Activated CD4-positive, alpha-beta T cell treated with anti-CD3 and anti-CD28 coated beads, Interleukin-2, amount 10 ng/mL, durations not matched to agents 24 days and 14 days (primary cell): ENCODE data around the gene RNGTT. TPM values are rescaled to one million over a fixed set of nuclear protein-coding genes. Genes with fewer than 3 reads are reported as not detected.

Experiments used
- DNase-seq: peaks from one replicate; pipeline ENCODE4 v3.0.0; 2022
- H3K27ac Mint-ChIP-seq: one replicate; pipeline ENCODE4 v1.8.0; 2022; ENCODE audit warnings: mild to moderate bottlenecking, mixed read lengths
- H3K27me3 Mint-ChIP-seq: one replicate; pipeline ENCODE4 v1.8.0; 2022; ENCODE audit warnings: mixed read lengths
- H3K36me3 Mint-ChIP-seq: one replicate; pipeline ENCODE4 v1.8.0; 2022; ENCODE audit warnings: low read depth, mild to moderate bottlenecking, mixed read lengths
- H3K4me1 Mint-ChIP-seq: one replicate; pipeline ENCODE4 v1.8.0; 2021; ENCODE audit warnings: mixed read lengths
- H3K4me3 Mint-ChIP-seq: one replicate; pipeline ENCODE4 v1.8.0; 2022; ENCODE audit warnings: mild to moderate bottlenecking, moderate library complexity, mixed read lengths
- H3K9me3 Mint-ChIP-seq: one replicate; pipeline ENCODE4 v1.8.0; 2021; ENCODE audit warnings: mixed read lengths
- intact Hi-C: fragments of 100-400 bp; cut with micrococcal nuclease; formaldehyde crosslinking; loops from one replicate; pipeline ENCODE4 v1.15.1; 2023
- total RNA-seq: library from RNA; stranded (reverse); gene quantifications from 2 replicates; pipeline ENCODE4 v1.2.3, GENCODE V29; 2022

RNGTT gene
- total RNA-seq, 1 donor from 2014 or later = 25.9 TPM

- Mint-ChIP-seq H3K4me1 (peaks cover 6% of the 10 kb centered on the region), H3K4me3 (no peak overlapping the region), H3K9me3 (peaks cover 31% of the 10 kb centered on the region), H3K27me3 (no peaks in the 10 kb centered on the region), H3K36me3 (peaks cover 21% of the 10 kb centered on the region), H3K27ac (no peak overlapping the region)
- no peak for DNase-seq
- intact Hi-C loops = no loop called here
Measured at GRCh38 chr6:88665131-88665530, 298.3 kb downstream of the RNGTT start.

- DNase-seq = no peak
- H3K27ac Mint-ChIP-seq = no peak overlapping the region
- no peak overlapping the region for H3K4me3 Mint-ChIP-seq
- intact Hi-C loops = no loop called here
- peaks cover 26% of the 10 kb centered on the region for H3K36me3 Mint-ChIP-seq
- no peaks in the 10 kb centered on the region for H3K27me3 Mint-ChIP-seq
- H3K9me3 Mint-ChIP-seq = peaks cover 34% of the 10 kb centered on the region
- H3K4me1 Mint-ChIP-seq = peaks cover 6% of the 10 kb centered on the region
Measured at GRCh38 chr6:88663801-88664200, 299.6 kb downstream of the RNGTT start.

DNA sequence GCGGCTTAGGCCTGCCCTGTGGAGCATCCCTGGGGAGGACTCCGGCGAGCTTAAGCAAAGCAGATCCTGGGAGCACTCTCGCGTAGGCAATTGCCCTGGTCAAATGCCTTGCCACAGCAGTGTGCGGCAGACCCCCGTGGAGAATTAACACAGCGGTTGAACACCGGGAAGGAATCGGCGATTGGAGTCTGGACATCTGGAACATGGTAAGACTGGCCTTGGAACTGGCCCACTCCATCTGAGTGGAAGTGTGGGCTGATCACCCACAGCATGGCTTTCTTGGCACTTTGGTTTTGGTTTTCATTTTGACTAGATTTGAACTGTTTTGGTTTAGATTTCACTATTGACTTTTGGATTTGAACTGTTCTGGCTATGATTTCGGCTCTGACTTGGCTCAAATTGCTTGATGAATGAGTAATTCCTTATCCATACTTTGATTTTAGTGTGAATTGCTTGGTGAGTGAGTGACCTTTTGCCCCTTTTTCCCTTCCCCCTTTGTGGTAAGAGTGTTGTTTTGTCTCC, 300.7 kb downstream of the RNGTT start:
- intact Hi-C loops = no loop called here
- H3K9me3 Mint-ChIP-seq = peaks cover 30% of the 10 kb centered on the region
- peak overlapping the region; percentile 38 for H3K27ac Mint-ChIP-seq

GRCh38 chr6:88662163-88662580, 301.2 kb downstream of the RNGTT start:
- intact Hi-C loops = no loop called here
- peaks cover 30% of the 10 kb centered on the region for H3K9me3 Mint-ChIP-seq
- peaks cover 21% of the 10 kb centered on the region for H3K36me3 Mint-ChIP-seq
- peaks cover 6% of the 10 kb centered on the region for H3K4me1 Mint-ChIP-seq
- no peaks in the 10 kb centered on the region for H3K27me3 Mint-ChIP-seq
- DNase-seq = no peak
- no peak overlapping the region for H3K4me3 Mint-ChIP-seq
- no peak overlapping the region for H3K27ac Mint-ChIP-seq

More for the DNA sequence above, 300.7 kb downstream of the RNGTT start:
- H3K36me3 Mint-ChIP-seq = peaks cover 26% of the 10 kb centered on the region
- H3K4me1 Mint-ChIP-seq = peaks cover 6% of the 10 kb centered on the region
- H3K27me3 Mint-ChIP-seq = no peaks in the 10 kb centered on the region
- no peak for DNase-seq
- no peak overlapping the region for H3K4me3 Mint-ChIP-seq

DNA sequence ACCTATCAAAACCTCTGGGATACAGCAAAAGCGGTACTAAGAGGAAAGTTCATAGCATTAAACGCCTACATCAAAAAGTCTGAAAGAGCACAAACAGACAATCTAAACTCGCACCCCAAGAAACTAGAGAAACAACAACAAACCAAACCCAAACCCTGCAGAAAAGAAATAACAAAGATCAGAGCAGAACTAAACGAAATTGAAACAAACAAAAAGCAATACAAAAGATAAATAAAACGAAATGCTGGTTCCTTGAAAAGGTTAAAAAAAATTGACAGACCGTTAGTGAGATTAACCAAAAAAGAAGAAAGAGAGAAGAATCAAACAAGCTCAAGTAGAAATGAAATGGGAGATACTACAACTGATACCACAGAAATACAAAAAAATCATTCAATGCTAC, 302.3 kb downstream of the RNGTT start:
- peaks cover 18% of the 10 kb centered on the region for H3K36me3 Mint-ChIP-seq
- DNase-seq = no peak
- H3K27ac Mint-ChIP-seq = no peak overlapping the region
- H3K27me3 Mint-ChIP-seq = no peaks in the 10 kb centered on the region
- peaks cover 30% of the 10 kb centered on the region for H3K9me3 Mint-ChIP-seq
- peaks cover 6% of the 10 kb centered on the region for H3K4me1 Mint-ChIP-seq
- H3K4me3 Mint-ChIP-seq = no peak overlapping the region
- intact Hi-C loops = no loop called here

DNA sequence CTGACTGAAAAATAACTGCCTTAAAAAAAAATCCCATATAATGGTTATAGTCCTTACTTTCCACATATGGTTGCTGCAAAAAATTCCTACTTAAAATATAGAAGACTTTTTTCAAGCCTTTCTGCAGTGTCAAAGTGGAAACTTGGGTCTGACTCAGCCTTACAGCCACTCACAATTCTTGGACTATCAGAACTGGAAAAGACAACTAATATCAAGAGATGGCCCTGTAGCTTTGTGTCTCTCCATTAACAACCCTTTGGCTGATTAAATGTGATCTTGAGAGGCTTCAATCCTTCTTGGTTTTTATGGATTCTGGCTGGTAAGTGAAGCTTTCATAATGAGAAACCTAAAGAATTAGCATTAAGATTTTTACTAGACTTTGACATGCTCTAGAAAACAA, 307.8 kb downstream of the RNGTT start:
- no peak overlapping the region for H3K27ac Mint-ChIP-seq
- no peaks in the 10 kb centered on the region for H3K4me1 Mint-ChIP-seq
- no peak for DNase-seq
- no peaks in the 10 kb centered on the region for H3K27me3 Mint-ChIP-seq
- intact Hi-C loops = no loop called here
- no peak overlapping the region for H3K4me3 Mint-ChIP-seq
- peaks cover 5% of the 10 kb centered on the region for H3K36me3 Mint-ChIP-seq
- peaks cover 9% of the 10 kb centered on the region for H3K9me3 Mint-ChIP-seq

DNA sequence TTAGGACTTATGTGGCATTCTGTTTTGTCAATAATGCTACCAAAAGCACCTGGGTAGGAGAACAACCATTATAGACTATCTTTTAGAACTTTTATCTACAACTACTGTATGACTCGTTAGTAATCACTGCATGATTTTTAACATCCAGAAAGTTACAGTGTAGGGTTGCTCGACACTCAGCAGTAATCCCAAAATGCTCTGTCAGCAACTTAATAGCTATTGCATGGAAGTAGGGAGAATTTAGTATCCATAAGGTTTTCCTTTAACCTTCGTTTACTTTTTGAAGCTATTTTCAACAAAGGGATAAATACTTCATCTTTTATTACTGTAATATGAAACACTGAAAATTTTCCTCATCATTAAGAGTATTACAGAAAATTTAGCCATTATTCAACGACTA, 309.5 kb downstream of the RNGTT start:
- Mint-ChIP-seq H3K4me3 (no peak overlapping the region), H3K36me3 (peaks cover under 1% of the 10 kb centered on the region), H3K9me3 (no peaks in the 10 kb centered on the region), H3K27me3 (no peaks in the 10 kb centered on the region), H3K4me1 (no peaks in the 10 kb centered on the region), H3K27ac (no peak overlapping the region)
- intact Hi-C loops = no loop called here
- DNase-seq = no peak

DNA sequence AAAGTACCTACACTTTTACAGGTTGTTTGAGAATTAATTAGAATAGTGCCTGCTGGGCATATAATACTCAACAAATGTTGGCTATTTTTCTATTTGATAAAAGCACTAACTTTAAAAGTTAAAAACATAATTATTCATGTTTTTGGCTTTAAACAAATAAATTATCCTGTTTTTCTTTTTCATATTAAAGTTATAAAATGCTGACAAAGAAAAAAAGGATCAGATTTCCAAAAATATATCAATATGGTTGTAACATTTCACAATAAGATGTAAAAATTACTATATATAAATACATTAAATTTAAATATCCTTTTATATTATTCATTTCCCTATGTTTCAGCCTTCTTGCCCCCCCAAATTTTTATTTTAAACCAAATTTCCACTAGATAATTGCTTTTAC, 312.0 kb downstream of the RNGTT start:
- intact Hi-C loops = no loop called here
- H3K4me1 Mint-ChIP-seq = no peaks in the 10 kb centered on the region
- no peak overlapping the region for H3K27ac Mint-ChIP-seq
- H3K9me3 Mint-ChIP-seq = no peaks in the 10 kb centered on the region
- DNase-seq = no peak
- H3K36me3 Mint-ChIP-seq = no peaks in the 10 kb centered on the region
- no peaks in the 10 kb centered on the region for H3K27me3 Mint-ChIP-seq
- no peak overlapping the region for H3K4me3 Mint-ChIP-seq

DNA sequence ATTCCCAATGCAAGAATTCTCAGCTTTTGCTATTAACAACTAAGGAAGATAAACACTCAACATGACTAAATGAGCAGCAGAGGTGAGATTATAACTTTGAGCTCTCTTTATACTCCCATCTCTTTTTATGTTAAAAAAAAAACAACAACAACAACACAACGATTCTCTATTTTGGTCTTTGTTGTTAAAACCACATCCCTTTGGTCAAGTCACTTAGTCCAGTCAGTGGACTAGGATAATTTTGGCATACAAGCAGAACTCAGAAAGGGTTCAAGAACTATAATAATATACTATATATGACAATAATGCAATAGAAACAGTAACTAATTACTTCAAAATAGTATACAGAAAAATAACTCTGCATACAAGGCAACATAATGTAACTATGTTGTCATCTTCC, 312.4 kb downstream of the RNGTT start:
- Mint-ChIP-seq H3K36me3 (no peaks in the 10 kb centered on the region), H3K4me1 (no peaks in the 10 kb centered on the region), H3K27me3 (no peaks in the 10 kb centered on the region), H3K27ac (no peak overlapping the region), H3K9me3 (no peaks in the 10 kb centered on the region), H3K4me3 (no peak overlapping the region)
- DNase-seq = no peak
- intact Hi-C loops = no loop called here

- Mint-ChIP-seq H3K36me3 (no peaks in the 10 kb centered on the region), H3K27me3 (no peaks in the 10 kb centered on the region), H3K9me3 (no peaks in the 10 kb centered on the region), H3K4me3 (no peak overlapping the region), H3K27ac (no peak overlapping the region), H3K4me1 (no peaks in the 10 kb centered on the region)
- no peak for DNase-seq
- intact Hi-C loops = no loop called here
Measured at GRCh38 chr6:88650029-88650619, 313.3 kb downstream of the RNGTT start.

DNA sequence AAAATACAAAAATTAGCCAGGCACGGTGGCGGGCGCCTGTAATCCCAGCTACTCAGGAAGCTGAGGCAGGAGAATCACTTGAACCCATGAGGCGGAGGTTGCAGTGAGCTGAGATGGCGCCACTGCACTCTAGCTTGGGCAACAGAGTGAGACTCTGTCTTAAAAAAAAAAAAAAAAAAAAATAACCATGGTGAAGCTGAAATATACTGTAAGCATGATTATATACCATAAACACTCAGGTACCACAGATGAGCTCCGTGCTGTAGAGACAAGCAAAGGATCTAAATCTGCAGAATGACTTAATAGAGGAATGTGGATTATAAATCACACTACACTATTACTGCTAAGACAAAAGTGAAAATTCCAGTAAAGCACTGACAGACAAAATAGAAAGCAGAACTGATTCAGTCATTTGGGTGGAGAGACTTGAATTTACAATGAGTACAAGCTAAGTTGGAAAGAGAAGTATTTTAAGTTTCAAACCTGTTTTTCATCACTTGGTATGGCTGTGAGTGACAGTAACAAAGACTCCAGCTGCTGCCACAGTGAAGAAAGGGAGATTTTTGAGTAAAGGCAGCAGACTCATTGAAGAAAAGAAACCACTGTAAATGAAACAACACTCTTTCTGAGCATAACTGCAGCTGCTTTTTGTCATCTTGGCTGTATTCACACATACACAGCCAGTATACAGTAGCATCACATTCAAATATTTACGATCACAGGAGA, 322.1 kb downstream of the RNGTT start:
- intact Hi-C loops = no loop called here
- DNase-seq = no peak
- Mint-ChIP-seq H3K36me3 (no peaks in the 10 kb centered on the region), H3K27ac (no peak overlapping the region), H3K9me3 (no peaks in the 10 kb centered on the region), H3K4me3 (no peak overlapping the region), H3K27me3 (no peaks in the 10 kb centered on the region), H3K4me1 (no peaks in the 10 kb centered on the region)

- Mint-ChIP-seq H3K9me3 (no peaks in the 10 kb centered on the region), H3K4me1 (no peaks in the 10 kb centered on the region), H3K27me3 (no peaks in the 10 kb centered on the region), H3K36me3 (no peaks in the 10 kb centered on the region), H3K4me3 (no peak overlapping the region), H3K27ac (no peak overlapping the region)
- no peak for DNase-seq
- intact Hi-C loops = no loop called here
Measured at GRCh38 chr6:88637761-88638545, 325.5 kb downstream of the RNGTT start.

GRCh38 chr6:88636871-88637270, 326.5 kb downstream of the RNGTT start:
- Mint-ChIP-seq H3K27me3 (no peaks in the 10 kb centered on the region), H3K27ac (no peak overlapping the region), H3K9me3 (no peaks in the 10 kb centered on the region), H3K4me1 (no peaks in the 10 kb centered on the region), H3K4me3 (no peak overlapping the region), H3K36me3 (no peaks in the 10 kb centered on the region)
- intact Hi-C loops = no loop called here
- DNase-seq = no peak

GRCh38 chr6:88633782-88634181, 329.6 kb downstream of the RNGTT start:
- no peak for DNase-seq
- Mint-ChIP-seq H3K4me3 (no peak overlapping the region), H3K4me1 (no peaks in the 10 kb centered on the region), H3K36me3 (no peaks in the 10 kb centered on the region), H3K9me3 (no peaks in the 10 kb centered on the region), H3K27me3 (no peaks in the 10 kb centered on the region), H3K27ac (no peak overlapping the region)
- intact Hi-C loops = no loop called here
